KMS-11 (cell line): ENCODE measurements around the gene CHDH.

ENCODE experiments used
- H2AFZ ChIP-seq: fragments of 200-600 bp; sonication (generic); 2 replicates; pipeline ENCODE4 v1.6.1; 2016; ENCODE audit warnings: antibody characterized with exemption, mixed run types, low read depth
- H3K27ac ChIP-seq: fragments of 200-600 bp; sonication (generic); 2 replicates; pipeline ENCODE4 v1.6.1; 2016; ENCODE audit warnings: mild to moderate bottlenecking, mixed run types
- H3K27me3 ChIP-seq: fragments of 200-600 bp; sonication (generic); 2 replicates; pipeline ENCODE4 v1.6.1; 2017; ENCODE audit warnings: mild to moderate bottlenecking, low read depth, mixed run types, moderate library complexity; ENCODE audit not compliant: insufficient read depth
- H3K36me3 ChIP-seq: fragments of 200-600 bp; sonication (generic); 2 replicates; pipeline ENCODE4 v1.6.1; 2017; ENCODE audit warnings: mild to moderate bottlenecking, mixed run types; ENCODE audit not compliant: insufficient read depth
- H3K4me1 ChIP-seq: fragments of 200-600 bp; sonication (generic); 2 replicates; pipeline ENCODE4 v1.6.1; 2016; ENCODE audit warnings: mild to moderate bottlenecking, low read depth, mixed run types; ENCODE audit not compliant: poor library complexity, severe bottlenecking
- H3K4me2 ChIP-seq: fragments of 200-600 bp; sonication (generic); 2 replicates; pipeline ENCODE4 v1.7.0; 2016; ENCODE audit warnings: mild to moderate bottlenecking, mixed run types
- H3K4me3 ChIP-seq: fragments of 200-600 bp; sonication (generic); IDR thresholded peaks from 2 replicates; pipeline ENCODE4 v1.6.1; 2017; ENCODE audit warnings: low read depth, low read length, mixed read lengths; ENCODE audit not compliant: insufficient read depth
- H3K79me2 ChIP-seq: fragments of 200-600 bp; sonication (generic); 2 replicates; pipeline ENCODE4 v1.6.1; 2016; ENCODE audit warnings: low read depth, mixed run types; ENCODE audit not compliant: insufficient read depth
- H3K9ac ChIP-seq: fragments of 200-600 bp; sonication (generic); 2 replicates; pipeline ENCODE4 v1.6.1; 2016; ENCODE audit warnings: mild to moderate bottlenecking, mixed run types
- H4K20me1 ChIP-seq: fragments of 200-600 bp; sonication (generic); 2 replicates; pipeline ENCODE4 v1.6.1; 2016; ENCODE audit warnings: mild to moderate bottlenecking, mixed run types; ENCODE audit not compliant: insufficient read depth
- TF ChIP-seq, protein P1 (sequence below): fragments of 200-600 bp; sonication (generic); conservative IDR thresholded peaks from 2 replicates; pipeline ENCODE4 v1.6.1; 2017; ENCODE audit warnings: low read depth, mild to moderate bottlenecking, antibody characterized with exemption, low read length, moderate library complexity, mixed read lengths

The CHDH gene

DNA sequence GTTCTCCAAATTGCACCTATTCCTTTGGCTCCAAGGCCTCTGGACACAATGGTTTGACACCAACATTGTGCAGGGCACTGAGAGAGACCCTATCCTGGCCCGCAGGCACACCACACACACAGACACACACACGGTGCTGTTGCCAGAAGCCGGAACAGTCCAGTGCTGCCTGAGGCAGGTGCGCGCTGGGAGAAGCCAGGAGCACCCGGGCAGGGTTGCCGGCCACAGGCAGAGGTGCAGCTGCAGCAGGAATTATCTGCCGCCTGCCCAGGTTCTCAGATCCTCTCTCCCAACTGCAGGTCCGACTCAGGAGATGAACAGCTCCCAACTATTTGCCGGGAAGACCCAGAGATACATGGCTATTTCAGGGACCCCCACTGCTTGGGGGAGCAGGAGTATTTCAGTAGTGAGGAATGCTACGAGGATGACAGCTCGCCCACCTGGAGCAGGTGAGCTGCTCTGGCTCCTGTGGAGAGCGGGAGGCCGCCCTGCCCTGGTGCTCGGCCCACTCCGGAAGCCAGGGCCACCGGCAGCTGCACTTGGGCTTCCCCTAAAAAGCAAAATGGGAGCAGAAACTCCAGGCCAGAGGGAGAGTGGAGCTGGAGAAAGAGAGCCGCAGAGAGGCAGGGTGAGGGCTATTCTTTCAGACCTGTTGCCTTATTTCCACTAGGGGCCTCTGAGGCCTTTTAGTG lies 42.9 kb downstream of the CHDH start:
- H3K4me3 ChIP-seq: no peak overlapping the region
- no peak overlapping the region for H3K4me2 ChIP-seq
- H3K27ac ChIP-seq: no peak overlapping the region
- no peaks in the 10 kb centered on the region for H3K79me2 ChIP-seq
- H3K27me3 ChIP-seq: no peaks in the 10 kb centered on the region
- H3K36me3 ChIP-seq: no peaks in the 10 kb centered on the region
- H3K9ac ChIP-seq: no peak overlapping the region
- H2AFZ ChIP-seq: no peak overlapping the region
- no peaks in the 10 kb centered on the region for H3K4me1 ChIP-seq
- no peaks in the 10 kb centered on the region for H4K20me1 ChIP-seq
- TF ChIP-seq, protein P1, sequence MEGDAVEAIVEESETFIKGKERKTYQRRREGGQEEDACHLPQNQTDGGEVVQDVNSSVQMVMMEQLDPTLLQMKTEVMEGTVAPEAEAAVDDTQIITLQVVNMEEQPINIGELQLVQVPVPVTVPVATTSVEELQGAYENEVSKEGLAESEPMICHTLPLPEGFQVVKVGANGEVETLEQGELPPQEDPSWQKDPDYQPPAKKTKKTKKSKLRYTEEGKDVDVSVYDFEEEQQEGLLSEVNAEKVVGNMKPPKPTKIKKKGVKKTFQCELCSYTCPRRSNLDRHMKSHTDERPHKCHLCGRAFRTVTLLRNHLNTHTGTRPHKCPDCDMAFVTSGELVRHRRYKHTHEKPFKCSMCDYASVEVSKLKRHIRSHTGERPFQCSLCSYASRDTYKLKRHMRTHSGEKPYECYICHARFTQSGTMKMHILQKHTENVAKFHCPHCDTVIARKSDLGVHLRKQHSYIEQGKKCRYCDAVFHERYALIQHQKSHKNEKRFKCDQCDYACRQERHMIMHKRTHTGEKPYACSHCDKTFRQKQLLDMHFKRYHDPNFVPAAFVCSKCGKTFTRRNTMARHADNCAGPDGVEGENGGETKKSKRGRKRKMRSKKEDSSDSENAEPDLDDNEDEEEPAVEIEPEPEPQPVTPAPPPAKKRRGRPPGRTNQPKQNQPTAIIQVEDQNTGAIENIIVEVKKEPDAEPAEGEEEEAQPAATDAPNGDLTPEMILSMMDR: no peak

DNA sequence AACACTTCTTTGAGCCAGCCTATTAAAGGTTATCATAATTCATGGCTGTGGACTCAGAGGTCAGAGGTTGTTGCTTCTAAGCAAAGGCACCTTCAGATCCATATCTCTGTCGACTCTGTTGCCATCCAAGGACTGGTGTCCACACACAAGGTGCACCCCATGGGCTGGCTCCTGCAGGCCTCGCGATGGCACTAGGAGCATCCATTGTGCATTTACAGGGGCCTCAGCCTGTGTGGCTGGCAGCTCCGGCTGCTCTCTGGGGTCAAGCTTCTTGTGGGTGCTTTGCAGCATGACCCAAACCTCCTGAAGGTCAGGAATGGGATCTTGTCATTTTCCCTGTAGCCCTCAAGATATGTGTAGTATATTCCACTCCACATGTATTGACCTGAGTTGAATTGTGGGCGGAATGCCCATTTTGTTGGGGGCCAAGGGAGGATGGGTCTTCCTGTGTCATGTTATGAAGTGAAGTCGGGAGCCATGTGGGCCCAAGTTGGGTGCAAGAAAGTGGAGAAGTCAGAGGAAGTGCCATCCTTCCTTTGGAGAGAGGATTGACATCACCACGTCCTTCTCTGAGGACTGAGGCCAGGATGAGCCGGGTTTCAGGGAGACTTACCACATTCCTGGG lies 43.9 kb downstream of the CHDH start:
- no peak overlapping the region for H3K27ac ChIP-seq
- no peaks in the 10 kb centered on the region for H3K4me1 ChIP-seq
- no peak overlapping the region for H2AFZ ChIP-seq

DNA sequence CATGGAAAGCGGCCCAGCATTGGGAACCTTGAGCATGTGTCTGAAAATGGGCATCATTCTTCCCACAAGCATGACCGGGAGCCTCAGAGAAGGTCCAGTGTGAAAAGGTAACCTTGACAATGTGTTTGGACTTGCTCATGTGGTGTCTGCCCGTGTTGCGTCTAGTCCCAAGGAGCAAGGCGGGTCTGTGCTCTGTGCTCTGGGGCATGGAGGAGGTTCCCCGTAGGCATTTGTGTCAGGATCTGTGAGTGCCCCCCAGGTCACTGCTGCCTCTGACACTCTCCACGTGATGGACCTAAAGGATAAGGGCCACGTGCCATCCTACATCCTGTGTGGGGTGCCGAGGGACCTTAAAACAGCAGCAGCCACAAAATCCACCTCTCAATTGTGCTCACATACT lies 44.9 kb downstream of the CHDH start:
- no peaks in the 10 kb centered on the region for H3K79me2 ChIP-seq
- H2AFZ ChIP-seq: no peak overlapping the region
- no peaks in the 10 kb centered on the region for H3K27me3 ChIP-seq
- no peak overlapping the region for H3K9ac ChIP-seq
- no peak overlapping the region for H3K27ac ChIP-seq
- TF ChIP-seq, protein P1: no peak
- no peaks in the 10 kb centered on the region for H3K36me3 ChIP-seq
- H4K20me1 ChIP-seq: no peaks in the 10 kb centered on the region
- H3K4me1 ChIP-seq: no peaks in the 10 kb centered on the region
- no peak overlapping the region for H3K4me3 ChIP-seq
- no peak overlapping the region for H3K4me2 ChIP-seq

More for the DNA sequence above, 43.9 kb downstream of the CHDH start:
- Histone ChIP-seq H3K9ac (no peak overlapping the region), H3K4me2 (no peak overlapping the region), H4K20me1 (no peaks in the 10 kb centered on the region), H3K36me3 (no peaks in the 10 kb centered on the region), H3K4me3 (no peak overlapping the region), H3K27me3 (no peaks in the 10 kb centered on the region), H3K79me2 (no peaks in the 10 kb centered on the region)
- TF ChIP-seq, protein P1: no peak

DNA sequence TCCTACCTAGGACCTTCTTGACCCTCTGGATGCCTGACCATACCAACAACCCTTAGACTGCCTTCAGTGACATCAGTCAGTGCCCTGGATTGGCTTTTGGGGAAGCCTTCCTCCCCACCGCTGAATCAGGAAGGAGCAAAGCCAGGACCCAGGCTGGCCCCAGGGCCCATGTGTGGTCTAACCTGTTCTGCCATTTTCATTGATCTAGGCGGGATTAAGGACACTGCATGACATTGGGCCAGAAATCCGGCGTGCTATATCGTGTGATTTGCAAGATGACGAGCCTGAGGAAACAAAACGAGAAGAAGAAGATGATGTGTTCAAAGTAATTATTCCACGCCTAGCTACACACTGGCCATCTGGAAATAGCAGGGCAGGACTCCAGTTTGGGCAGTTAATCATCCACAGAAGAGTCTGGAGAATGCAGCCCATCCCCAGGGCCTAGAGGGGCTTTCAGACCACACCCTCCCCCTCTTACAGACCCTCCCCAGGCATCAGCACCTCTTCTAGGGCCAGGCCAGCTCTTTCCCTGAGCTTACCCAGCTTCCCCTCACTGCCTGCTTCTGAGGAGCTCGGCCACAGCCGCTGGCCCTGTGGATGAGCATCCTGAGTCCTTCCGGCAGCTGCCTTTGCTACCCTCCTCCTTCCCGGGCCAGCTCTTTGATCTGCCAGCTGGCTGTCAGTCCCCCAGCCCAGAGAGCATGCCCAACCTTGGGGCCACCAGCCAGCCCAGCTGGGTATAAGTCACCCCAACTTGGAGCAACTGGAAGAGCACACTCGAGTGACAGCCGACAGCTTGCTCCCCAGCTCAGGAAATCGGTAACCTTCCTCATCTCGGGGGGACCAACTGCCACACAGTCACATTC lies 45.9 kb downstream of the CHDH start:
- Histone ChIP-seq H3K4me3 (no peak overlapping the region), H3K36me3 (no peaks in the 10 kb centered on the region), H3K4me2 (no peak overlapping the region), H3K27me3 (no peaks in the 10 kb centered on the region), H3K79me2 (no peaks in the 10 kb centered on the region), H4K20me1 (no peaks in the 10 kb centered on the region), H2AFZ (no peak overlapping the region), H3K9ac (no peak overlapping the region), H3K27ac (no peak overlapping the region), H3K4me1 (no peaks in the 10 kb centered on the region)
- TF ChIP-seq, protein P1: no peak
